ENCODE results near the gene AMDHD1. TPM values are rescaled to one million over a fixed set of nuclear protein-coding genes. Genes with fewer than 3 reads are reported as not detected.

The AMDHD1 gene
- polyA plus RNA-seq, 2 donors: 0.33 TPM

GRCh38 chr12:95977764-95978305, 34.7 kb downstream of the AMDHD1 start:
- no peaks in the 10 kb centered on the region for H3K4me1 ChIP-seq (ENCODE audit: control insufficient read depth in 2 of 2, insufficient read depth in 2 of 2, low read length in 1 of 2)
- H3K9me3 ChIP-seq (ENCODE audit: control insufficient read depth in 2 of 2, insufficient read depth in 1 of 2, low read depth in 1 of 2, low read length in 1 of 2): no peaks in the 10 kb centered on the region
- H3K36me3 ChIP-seq (ENCODE audit: control insufficient read depth in 2 of 2, insufficient read depth in 2 of 2, low read length in 1 of 2): no peaks in the 10 kb centered on the region
- H3K27ac ChIP-seq (ENCODE audit: low read depth in 2 of 2, low read length in 1 of 2): no peak overlapping the region
- no peaks in the 10 kb centered on the region for H3K27me3 ChIP-seq (ENCODE audit: control insufficient read depth in 1 of 2, insufficient read depth in 2 of 2, low read length in 2 of 2)
- 87 to 93% methylated on average over 11 of the region's 11 CpGs for WGBS, 2 donors
- H3K4me3 ChIP-seq (ENCODE audit: low read depth in 1 of 2, low read length in 2 of 2): no peak overlapping the region

DNA sequence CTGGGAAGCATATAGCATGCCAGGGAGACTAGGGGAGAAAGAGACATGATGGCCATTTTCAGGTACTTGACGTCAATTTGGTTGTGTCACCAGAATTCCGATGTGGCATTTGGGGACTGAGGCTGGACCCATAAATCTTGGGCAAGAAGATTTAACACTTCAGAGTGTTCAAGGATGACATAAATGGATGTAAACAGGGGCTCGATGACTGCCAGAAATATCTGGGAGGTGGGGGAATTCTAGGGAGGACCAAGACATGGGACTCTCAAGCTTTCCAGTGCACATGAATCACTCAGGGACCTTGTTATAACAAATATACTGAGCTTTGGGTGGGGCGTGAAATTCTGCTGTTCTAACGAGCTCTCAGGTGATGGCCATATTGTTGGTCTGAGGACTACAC, 35.2 kb downstream of the AMDHD1 start:
- H3K9me3 ChIP-seq (ENCODE audit: control insufficient read depth in 2 of 2, insufficient read depth in 1 of 2, low read depth in 1 of 2, low read length in 1 of 2): no peaks in the 10 kb centered on the region
- H3K4me1 ChIP-seq (ENCODE audit: control insufficient read depth in 2 of 2, insufficient read depth in 2 of 2, low read length in 1 of 2): no peaks in the 10 kb centered on the region
- H3K27me3 ChIP-seq (ENCODE audit: control insufficient read depth in 1 of 2, insufficient read depth in 2 of 2, low read length in 2 of 2): no peaks in the 10 kb centered on the region
- no peak overlapping the region for H3K4me3 ChIP-seq (ENCODE audit: low read depth in 1 of 2, low read length in 2 of 2)
- H3K27ac ChIP-seq (ENCODE audit: low read depth in 2 of 2, low read length in 1 of 2): no peak overlapping the region
- H3K36me3 ChIP-seq (ENCODE audit: control insufficient read depth in 2 of 2, insufficient read depth in 2 of 2, low read length in 1 of 2): no peaks in the 10 kb centered on the region
- 90 to 94% methylated on average over 5 of the region's 5 CpGs for WGBS, 2 donors

DNA sequence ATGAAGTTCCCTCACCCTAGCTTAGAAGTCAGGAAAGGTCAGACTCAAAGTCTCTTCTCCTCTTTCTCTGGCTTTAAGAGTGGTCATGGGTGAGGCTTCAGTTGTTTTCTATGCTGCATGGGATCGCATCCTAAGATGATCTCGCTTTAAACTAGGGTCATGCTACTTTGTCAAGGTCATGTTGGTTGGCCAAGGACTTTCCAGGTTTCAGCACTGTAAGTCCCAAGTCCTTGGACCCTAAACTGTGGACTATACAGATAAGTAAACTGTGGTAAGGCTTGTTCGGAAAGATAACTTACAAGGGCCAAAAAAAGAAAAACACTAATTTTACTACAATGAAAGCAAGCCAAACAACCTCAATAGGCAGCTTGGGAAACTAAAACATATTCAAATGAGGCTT, 35.6 kb downstream of the AMDHD1 start:
- no peaks in the 10 kb centered on the region for H3K36me3 ChIP-seq (ENCODE audit: control insufficient read depth in 2 of 2, insufficient read depth in 2 of 2, low read length in 1 of 2)
- H3K9me3 ChIP-seq (ENCODE audit: control insufficient read depth in 2 of 2, insufficient read depth in 1 of 2, low read depth in 1 of 2, low read length in 1 of 2): no peaks in the 10 kb centered on the region
- H3K4me1 ChIP-seq (ENCODE audit: control insufficient read depth in 2 of 2, insufficient read depth in 2 of 2, low read length in 1 of 2): no peaks in the 10 kb centered on the region
- no peak overlapping the region for H3K27ac ChIP-seq (ENCODE audit: low read depth in 2 of 2, low read length in 1 of 2)
- no peaks in the 10 kb centered on the region for H3K27me3 ChIP-seq (ENCODE audit: control insufficient read depth in 1 of 2, insufficient read depth in 2 of 2, low read length in 2 of 2)
- WGBS, 2 donors: 91 to 92% methylated on average over 3 of the region's 3 CpGs
- H3K4me3 ChIP-seq (ENCODE audit: low read depth in 1 of 2, low read length in 2 of 2): no peak overlapping the region

DNA sequence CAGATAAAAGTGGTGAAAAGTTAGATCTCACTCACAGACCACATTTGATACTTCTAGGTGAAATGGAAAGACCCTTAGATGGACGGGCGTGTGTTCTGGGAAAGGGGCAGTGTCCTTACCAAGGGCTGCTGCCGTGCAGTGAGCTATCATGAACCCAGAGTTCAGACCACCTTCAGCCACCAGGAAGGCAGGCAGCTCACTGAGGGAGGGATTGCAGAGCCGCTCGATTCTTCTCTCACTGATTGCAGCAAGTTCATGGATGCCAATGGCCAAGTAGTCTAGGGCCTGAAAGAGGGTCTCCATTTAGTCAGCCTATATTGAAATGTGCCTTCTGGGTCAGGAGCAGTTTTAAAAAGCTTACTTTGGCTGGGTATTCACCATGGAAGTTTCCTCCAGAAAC, 37.3 kb downstream of the AMDHD1 start:
- Histone ChIP-seq H3K27me3 (ENCODE audit: control insufficient read depth in 1 of 2, insufficient read depth in 2 of 2, low read length in 2 of 2) (no peaks in the 10 kb centered on the region), H3K4me3 (ENCODE audit: low read depth in 1 of 2, low read length in 2 of 2) (no peak overlapping the region), H3K4me1 (ENCODE audit: control insufficient read depth in 2 of 2, insufficient read depth in 2 of 2, low read length in 1 of 2) (no peaks in the 10 kb centered on the region), H3K36me3 (ENCODE audit: control insufficient read depth in 2 of 2, insufficient read depth in 2 of 2, low read length in 1 of 2) (no peaks in the 10 kb centered on the region), H3K9me3 (ENCODE audit: control insufficient read depth in 2 of 2, insufficient read depth in 1 of 2, low read depth in 1 of 2, low read length in 1 of 2) (no peaks in the 10 kb centered on the region), H3K27ac (ENCODE audit: low read depth in 2 of 2, low read length in 1 of 2) (no peak overlapping the region)
- 85 to 92% methylated on average over 5 of the region's 5 CpGs for WGBS, 2 donors

- WGBS, 2 donors: 70 to 86% methylated on average over 1 of the region's 1 CpG
- no peaks in the 10 kb centered on the region for H3K9me3 ChIP-seq (ENCODE audit: control insufficient read depth in 2 of 2, insufficient read depth in 1 of 2, low read depth in 1 of 2, low read length in 1 of 2)
- H3K4me1 ChIP-seq (ENCODE audit: control insufficient read depth in 2 of 2, insufficient read depth in 2 of 2, low read length in 1 of 2): no peaks in the 10 kb centered on the region
- no peaks in the 10 kb centered on the region for H3K27me3 ChIP-seq (ENCODE audit: control insufficient read depth in 1 of 2, insufficient read depth in 2 of 2, low read length in 2 of 2)
- H3K27ac ChIP-seq (ENCODE audit: low read depth in 2 of 2, low read length in 1 of 2): no peak overlapping the region
- H3K36me3 ChIP-seq (ENCODE audit: control insufficient read depth in 2 of 2, insufficient read depth in 2 of 2, low read length in 1 of 2): no peaks in the 10 kb centered on the region
- no peak overlapping the region for H3K4me3 ChIP-seq (ENCODE audit: low read depth in 1 of 2, low read length in 2 of 2)
Observed at GRCh38 chr12:95982602-95983001, 39.5 kb downstream of the AMDHD1 start.

- Histone ChIP-seq H3K4me3 (ENCODE audit: low read depth in 1 of 2, low read length in 2 of 2) (no peak overlapping the region), H3K9me3 (ENCODE audit: control insufficient read depth in 2 of 2, insufficient read depth in 1 of 2, low read depth in 1 of 2, low read length in 1 of 2) (no peaks in the 10 kb centered on the region), H3K4me1 (ENCODE audit: control insufficient read depth in 2 of 2, insufficient read depth in 2 of 2, low read length in 1 of 2) (no peaks in the 10 kb centered on the region), H3K36me3 (ENCODE audit: control insufficient read depth in 2 of 2, insufficient read depth in 2 of 2, low read length in 1 of 2) (no peaks in the 10 kb centered on the region), H3K27me3 (ENCODE audit: control insufficient read depth in 1 of 2, insufficient read depth in 2 of 2, low read length in 2 of 2) (no peaks in the 10 kb centered on the region), H3K27ac (ENCODE audit: low read depth in 2 of 2, low read length in 1 of 2) (no peak overlapping the region)
- WGBS, 2 donors: 76 to 91% methylated on average over 1 of the region's 1 CpG
Observed at GRCh38 chr12:95984682-95985081, 41.6 kb downstream of the AMDHD1 start.

GRCh38 chr12:95986635-95987570, 43.8 kb downstream of the AMDHD1 start:
- H3K4me3 ChIP-seq (ENCODE audit: low read depth in 1 of 2, low read length in 2 of 2): no peak overlapping the region
- H3K36me3 ChIP-seq (ENCODE audit: control insufficient read depth in 2 of 2, insufficient read depth in 2 of 2, low read length in 1 of 2): no peaks in the 10 kb centered on the region
- no peak overlapping the region for H3K27ac ChIP-seq (ENCODE audit: low read depth in 2 of 2, low read length in 1 of 2)
- H3K9me3 ChIP-seq (ENCODE audit: control insufficient read depth in 2 of 2, insufficient read depth in 1 of 2, low read depth in 1 of 2, low read length in 1 of 2): no peaks in the 10 kb centered on the region
- no peaks in the 10 kb centered on the region for H3K27me3 ChIP-seq (ENCODE audit: control insufficient read depth in 1 of 2, insufficient read depth in 2 of 2, low read length in 2 of 2)
- WGBS, 2 donors: 82% methylated on average over 14 of the region's 14 CpGs
- H3K4me1 ChIP-seq (ENCODE audit: control insufficient read depth in 2 of 2, insufficient read depth in 2 of 2, low read length in 1 of 2): no peaks in the 10 kb centered on the region

- Histone ChIP-seq H3K9me3 (ENCODE audit: control insufficient read depth in 2 of 2, insufficient read depth in 1 of 2, low read depth in 1 of 2, low read length in 1 of 2) (no peaks in the 10 kb centered on the region), H3K4me3 (ENCODE audit: low read depth in 1 of 2, low read length in 2 of 2) (no peak overlapping the region), H3K4me1 (ENCODE audit: control insufficient read depth in 2 of 2, insufficient read depth in 2 of 2, low read length in 1 of 2) (no peaks in the 10 kb centered on the region), H3K27me3 (ENCODE audit: control insufficient read depth in 1 of 2, insufficient read depth in 2 of 2, low read length in 2 of 2) (no peaks in the 10 kb centered on the region), H3K27ac (ENCODE audit: low read depth in 2 of 2, low read length in 1 of 2) (no peak overlapping the region), H3K36me3 (ENCODE audit: control insufficient read depth in 2 of 2, insufficient read depth in 2 of 2, low read length in 1 of 2) (no peaks in the 10 kb centered on the region)
- WGBS, 2 donors: 84 to 87% methylated on average over 11 of the region's 11 CpGs
Observed at GRCh38 chr12:95988506-95989275, 45.6 kb downstream of the AMDHD1 start.

- Histone ChIP-seq H3K4me1 (ENCODE audit: control insufficient read depth in 2 of 2, insufficient read depth in 2 of 2, low read length in 1 of 2) (no peaks in the 10 kb centered on the region), H3K36me3 (ENCODE audit: control insufficient read depth in 2 of 2, insufficient read depth in 2 of 2, low read length in 1 of 2) (no peaks in the 10 kb centered on the region), H3K4me3 (ENCODE audit: low read depth in 1 of 2, low read length in 2 of 2) (no peak overlapping the region), H3K27ac (ENCODE audit: low read depth in 2 of 2, low read length in 1 of 2) (no peak overlapping the region), H3K27me3 (ENCODE audit: control insufficient read depth in 1 of 2, insufficient read depth in 2 of 2, low read length in 2 of 2) (no peaks in the 10 kb centered on the region), H3K9me3 (ENCODE audit: control insufficient read depth in 2 of 2, insufficient read depth in 1 of 2, low read depth in 1 of 2, low read length in 1 of 2) (no peaks in the 10 kb centered on the region)
- whole genome bisulfite sequencing, 2 donors: 53 to 65% methylated on average over 4 of the region's 4 CpGs
Observed at GRCh38 chr12:95989504-95990123, 46.5 kb downstream of the AMDHD1 start.

Measured in esophagus (tissue), 2 donors.